Liver (tissue), 9 donors: Measurements from ENCODE around the gene GOSR1. TPM values are rescaled to one million over a fixed set of nuclear protein-coding genes. Genes with fewer than 3 reads are reported as not detected.
"Not testable (repeated sequence)": the region's sequence is repeated elsewhere in the genome, so short reads cannot be mapped to it uniquely, and the experiment has no call there.

Experiments used
- DNase-seq: peaks from one replicate; pipeline ENCODE4 v3.0.0-alpha.2; 2017; ENCODE audit warnings: low spot score
- H3K27ac ChIP-seq, 2 donors: one replicate each; pipeline ENCODE4 v1.7.0; 2013; ENCODE audit warnings: inconsistent platforms in 2 of 2, low read length in 2 of 2, control low read depth in 1 of 2, low read depth in 1 of 2, mild to moderate bottlenecking in 1 of 2
- H3K27me3 ChIP-seq, 4 donors: one replicate each; pipeline versions ENCODE4 v1.6.1 to v1.7.0; 2013; ENCODE audit warnings: low read length in 3 of 4, inconsistent platforms in 1 of 4, mild to moderate bottlenecking in 1 of 4, moderate library complexity in 1 of 4; ENCODE audit not compliant: control insufficient read depth in 4 of 4, insufficient read depth in 4 of 4
- H3K36me3 ChIP-seq, 4 donors: one replicate each; pipeline versions ENCODE4 v1.6.1 to v1.7.0; 2013; ENCODE audit warnings: low read length in 3 of 4, mild to moderate bottlenecking in 3 of 4, low read depth in 1 of 4, moderate library complexity in 1 of 4; ENCODE audit not compliant: control insufficient read depth in 4 of 4, insufficient read depth in 3 of 4
- H3K4me1 ChIP-seq, 4 donors: one replicate each; pipeline versions ENCODE4 v1.6.1 to v1.7.0; 2013; ENCODE audit warnings: low read length in 3 of 4, mild to moderate bottlenecking in 3 of 4, moderate library complexity in 1 of 4; ENCODE audit not compliant: control insufficient read depth in 4 of 4, insufficient read depth in 4 of 4
- H3K4me3 ChIP-seq, 3 donors: one replicate each; pipeline versions ENCODE4 v1.6.1 to v1.7.0; 2013; ENCODE audit warnings: low read length in 3 of 3, control low read depth in 1 of 3, low read depth in 1 of 3, mild to moderate bottlenecking in 1 of 3
- H3K9ac ChIP-seq, 2 donors: one replicate each; pipeline ENCODE4 v1.7.0; 2013; ENCODE audit warnings: low read length in 2 of 2, mild to moderate bottlenecking in 2 of 2, moderate library complexity in 2 of 2, control low read depth in 1 of 2, low read depth in 1 of 2
- H3K9me3 ChIP-seq, 4 donors: one replicate each; pipeline versions ENCODE4 v1.6.1 to v1.7.0; 2013; ENCODE audit warnings: low read length in 3 of 4; ENCODE audit not compliant: control insufficient read depth in 4 of 4
- ATF3 ChIP-seq: IDR thresholded peaks from 2 replicates; pipeline ENCODE4 v1.6.1; 2016; ENCODE audit warnings: antibody characterized with exemption
- CTCF ChIP-seq: fragments of 150-350 bp; IDR thresholded peaks from 2 replicates; pipeline ENCODE4 v1.5.1; 2017; ENCODE audit warnings: improper control_type of control experiment, low read depth, low read length; ENCODE audit not compliant: missing input control
- EGR1 ChIP-seq, 2 donors: IDR thresholded peaks; 2 replicates each; pipeline ENCODE4 v1.6.1; 2016 to 2018; ENCODE audit warnings: antibody characterized with exemption in 2 of 2, low read depth in 2 of 2
- FOXA1 ChIP-seq: IDR thresholded peaks from 2 replicates; pipeline ENCODE4 v1.6.1; 2016; ENCODE audit warnings: antibody characterized with exemption
- FOXA2 ChIP-seq: IDR thresholded peaks from 2 replicates; pipeline ENCODE4 v1.6.1; 2016; ENCODE audit warnings: antibody characterized with exemption
- GABPA ChIP-seq, 2 donors: IDR thresholded peaks in 1 of 2; conservative IDR thresholded peaks in 1 of 2; 2 replicates each; pipeline ENCODE4 v1.6.1; 2016; ENCODE audit warnings: antibody characterized with exemption in 2 of 2, mild to moderate bottlenecking in 1 of 2, moderate library complexity in 1 of 2
- HNF4G ChIP-seq: IDR thresholded peaks from 2 replicates; pipeline ENCODE4 v1.6.1; 2016; ENCODE audit warnings: antibody characterized with exemption
- NR2F2 ChIP-seq: IDR thresholded peaks from 2 replicates; pipeline ENCODE4 v1.6.1; 2016; ENCODE audit warnings: antibody characterized with exemption
- RAD21 ChIP-seq, 2 donors: IDR thresholded peaks; 2 replicates each; pipeline ENCODE4 v1.6.1; 2016; ENCODE audit warnings: antibody characterized with exemption in 2 of 2, mild to moderate bottlenecking in 2 of 2
- REST ChIP-seq: IDR thresholded peaks from 2 replicates; pipeline ENCODE4 v1.6.1; 2016; ENCODE audit warnings: antibody characterized with exemption, mild to moderate bottlenecking
- SP1 ChIP-seq: IDR thresholded peaks from 2 replicates; pipeline ENCODE4 v1.6.1; 2018; ENCODE audit warnings: antibody characterized with exemption, mild to moderate bottlenecking
- ZBTB33 ChIP-seq: IDR thresholded peaks from 2 replicates; pipeline ENCODE4 v1.6.1; 2016; ENCODE audit warnings: antibody characterized with exemption
- WGBS: extraction: QIAGEN DNeasy Blood & Tissue Kit; methylation state at CpG from one replicate; pipeline ENCODE4 v1.1.7; 2013; 5-methylcytosine and 5-hydroxymethylcytosine counted together
- polyA plus RNA-seq, 2 donors: library from polyadenylated mRNA; stranded (reverse) in 1 of 2; unstranded in 1 of 2; fragments of 200-250 nt in 1 of 2; fragments of >200 nt in 1 of 2; fragmentation: Nextera tagmentation in 1 of 2; extraction: Ambion mirVana in 1 of 2; gene quantifications; one replicate each; pipeline versions ENCODE4 v1.2.1 to v1.2.3, GENCODE V29; 2013 to 2015
- total RNA-seq, 2 donors: library from RNA; depleted of rRNA; stranded (reverse); fragments of >200 nt; gene quantifications; one replicate each; pipeline ENCODE4 v1.2.3, GENCODE V29; 2014
- donor health status: healthy.
- donor health status: healthy.
- donor health status: healthy.
- donor health status: healthy.
- donor health status: healthy.

Gene GOSR1
- total and polyA plus RNA-seq, 4 donors: 15.0 to 40.4 (median 26.3) TPM

GRCh38 chr17:30551996-30552339 is 74.8 kb downstream of the GOSR1 start:
- DNase-seq: no peak
- no peak for TF ChIP-seq HNF4G
- no peak for TF ChIP-seq CTCF
- no peak for TF ChIP-seq FOXA2
- TF ChIP-seq EGR1 (IDR thresholded peaks at IDR 0.05; ENCODE audit: low read depth in 2 of 2): no peak
- TF ChIP-seq ZBTB33: no peak
- TF ChIP-seq REST: no peak
- TF ChIP-seq GABPA (IDR thresholded peaks at IDR 0.05 in 1 of 2, conservative IDR thresholded peaks at IDR 0.05 in 1 of 2): no peak
- no peak for TF ChIP-seq NR2F2
- TF ChIP-seq ATF3: no peak
- TF ChIP-seq FOXA1: no peak
- TF ChIP-seq RAD21 (IDR thresholded peaks at IDR 0.05): no peak
- TF ChIP-seq SP1: no peak
- Histone ChIP-seq H3K9me3 (no peaks in the 10 kb centered on the region), H3K36me3 (no peaks in the 10 kb centered on the region), H3K27me3 (no peaks in the 10 kb centered on the region), H3K27ac (no peak overlapping the region), H3K4me1 (no peaks in the 10 kb centered on the region), H3K9ac (no peak overlapping the region), H3K4me3 (no peak overlapping the region)
- WGBS: 93% methylated on average over 9 of the region's 9 CpGs

- H3K9ac ChIP-seq: no peak overlapping the region
- H3K27me3 ChIP-seq: no peaks in the 10 kb centered on the region
- no peaks in the 10 kb centered on the region for H3K4me1 ChIP-seq
- H3K27ac ChIP-seq: no peak overlapping the region
- H3K4me3 ChIP-seq: no peak overlapping the region
- no peak for TF ChIP-seq RAD21 (IDR thresholded peaks at IDR 0.05)
- no peaks in the 10 kb centered on the region for H3K9me3 ChIP-seq
- no peaks in the 10 kb centered on the region for H3K36me3 ChIP-seq
- DNase-seq: no peak
- 95% methylated on average over 10 of the region's 10 CpGs for WGBS
These were observed 75.9 kb downstream of the GOSR1 start for GRCh38 chr17:30552994-30553566.

- H3K27ac ChIP-seq, H3K36me3 ChIP-seq, H3K27me3 ChIP-seq, DNase-seq, H3K9me3 ChIP-seq, H3K9ac ChIP-seq, H3K4me1 ChIP-seq, H3K4me3 ChIP-seq: not testable (repeated sequence)
- 95% methylated on average over 4 of the region's 4 CpGs for WGBS
These were observed 76.7 kb downstream of the GOSR1 start for GRCh38 chr17:30553823-30554440.
